Stimulated activated CD4-positive, alpha-beta T cell treated with anti-CD3 and anti-CD28 coated beads, TNF-alpha, amount 100 ng/mL, for 1 hour (primary cell): ENCODE results near the gene PTPRG.

Source experiments
- DNase-seq, 3 donors: peaks; one replicate each; pipeline ENCODE4 v3.0.0-alpha.2; 2020; ENCODE audit warnings: low read depth in 3 of 3, low spot score in 1 of 3

The PTPRG gene

GRCh38 chr3:62094461-62094860 is 533.1 kb downstream of the PTPRG start:
- no peak for DNase-seq

- no peak for DNase-seq
These were observed 533.7 kb downstream of the PTPRG start for GRCh38 chr3:62095080-62095479.

GRCh38 chr3:62095756-62096155 is 534.4 kb downstream of the PTPRG start:
- no peak for DNase-seq

GRCh38 chr3:62096521-62096920 is 535.1 kb downstream of the PTPRG start:
- DNase-seq: no peak

GRCh38 chr3:62097121-62097520 is 535.8 kb downstream of the PTPRG start:
- no peak for DNase-seq

GRCh38 chr3:62098646-62099365 is 537.4 kb downstream of the PTPRG start:
- no peak for DNase-seq

GRCh38 chr3:62100282-62100989 is 539.1 kb downstream of the PTPRG start:
- no peak for DNase-seq

GRCh38 chr3:62101488-62101887 is 540.1 kb downstream of the PTPRG start:
- no peak for DNase-seq

- DNase-seq: no peak
These were observed 542.2 kb downstream of the PTPRG start for GRCh38 chr3:62103531-62103930.

GRCh38 chr3:62109534-62109933 is 548.2 kb downstream of the PTPRG start:
- no peak for DNase-seq

- DNase-seq: no peak
These were observed 549.3 kb downstream of the PTPRG start for GRCh38 chr3:62110443-62111225.

- DNase-seq: no peak
These were observed 551.7 kb downstream of the PTPRG start for GRCh38 chr3:62113092-62113491.

- no peak for DNase-seq
These were observed 553.4 kb downstream of the PTPRG start for GRCh38 chr3:62114763-62115162.

- DNase-seq: no peak
These were observed 556.7 kb downstream of the PTPRG start for GRCh38 chr3:62117903-62118548.

GRCh38 chr3:62119139-62119538 is 557.8 kb downstream of the PTPRG start:
- no peak for DNase-seq

- no peak for DNase-seq
These were observed 561.4 kb downstream of the PTPRG start for GRCh38 chr3:62122819-62123218.

- no peak for DNase-seq
These were observed 564.0 kb downstream of the PTPRG start for GRCh38 chr3:62125380-62125779.

GRCh38 chr3:62127116-62127515 is 565.7 kb downstream of the PTPRG start:
- no peak for DNase-seq

- DNase-seq: no peak
These were observed 566.7 kb downstream of the PTPRG start for GRCh38 chr3:62128051-62128450.

- no peak for DNase-seq
These were observed 567.3 kb downstream of the PTPRG start for GRCh38 chr3:62128681-62129080.

- DNase-seq: no peak
These were observed 569.7 kb downstream of the PTPRG start for GRCh38 chr3:62131050-62131449.
